OCI-M2 (cell line): ENCODE data around the gene RTTN.

Experiments
- DNase-seq: peaks from one replicate; lab custom pipeline; 2025; ENCODE audit not compliant: unreplicated experiment; lab: John Stamatoyannopoulos, UW

The RTTN gene

DNA sequence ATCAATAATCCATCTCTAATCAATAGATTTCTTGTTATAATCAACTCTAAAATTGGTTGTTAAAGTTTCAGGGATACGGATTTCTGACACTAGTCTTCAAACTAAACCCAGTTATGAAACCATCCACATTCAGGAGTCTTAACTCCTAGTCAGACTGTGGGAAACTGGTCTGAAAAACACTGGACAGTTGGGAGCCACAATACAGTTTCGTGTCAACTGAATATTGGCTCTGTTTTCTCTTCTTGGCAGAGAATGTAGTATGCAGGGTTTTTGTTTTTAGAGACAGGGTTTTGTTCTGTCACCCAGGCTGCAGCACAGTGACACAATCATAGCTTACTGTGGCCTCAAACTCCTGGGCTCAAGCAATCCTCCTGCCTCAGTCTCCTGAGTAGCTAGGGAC is 123.1 kb downstream of the RTTN start:
- no peak for DNase-seq

DNA sequence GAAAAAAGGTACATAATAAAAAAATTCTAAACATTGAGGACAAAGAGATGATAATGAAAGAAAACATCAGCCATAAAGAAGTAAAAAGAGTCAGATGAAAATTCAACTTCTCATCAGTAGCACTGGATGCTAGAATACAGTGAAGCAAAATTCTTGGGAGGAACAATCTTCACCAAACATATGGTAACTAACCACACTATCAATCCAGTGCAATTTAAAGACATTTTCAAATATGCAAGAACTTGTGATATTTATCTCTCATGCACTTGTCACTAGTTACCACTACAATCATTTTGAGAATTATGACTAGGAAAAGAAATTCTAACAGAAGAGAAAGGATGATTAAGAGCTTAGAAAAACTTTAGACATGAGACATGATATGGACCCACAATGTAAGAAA is 127.4 kb downstream of the RTTN start:
- no peak for DNase-seq

DNA sequence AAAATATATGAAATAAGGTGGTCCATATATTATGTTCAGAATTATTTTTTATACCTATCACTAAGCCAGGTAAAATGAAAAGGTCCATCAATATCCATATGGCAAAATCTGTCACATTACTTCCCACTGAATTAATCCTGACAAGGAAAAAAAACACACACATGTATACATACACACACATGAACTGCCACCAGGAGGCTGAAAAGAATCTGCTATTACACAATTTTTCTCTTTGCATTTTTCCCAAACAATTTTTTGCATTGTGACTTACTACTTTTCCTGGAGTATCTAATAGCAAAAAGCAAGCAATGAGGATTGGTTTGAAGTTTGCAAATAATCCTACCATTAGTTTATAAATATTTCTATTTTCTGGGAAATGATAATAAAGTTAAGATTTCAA is 129.6 kb downstream of the RTTN start:
- no peak for DNase-seq

DNA sequence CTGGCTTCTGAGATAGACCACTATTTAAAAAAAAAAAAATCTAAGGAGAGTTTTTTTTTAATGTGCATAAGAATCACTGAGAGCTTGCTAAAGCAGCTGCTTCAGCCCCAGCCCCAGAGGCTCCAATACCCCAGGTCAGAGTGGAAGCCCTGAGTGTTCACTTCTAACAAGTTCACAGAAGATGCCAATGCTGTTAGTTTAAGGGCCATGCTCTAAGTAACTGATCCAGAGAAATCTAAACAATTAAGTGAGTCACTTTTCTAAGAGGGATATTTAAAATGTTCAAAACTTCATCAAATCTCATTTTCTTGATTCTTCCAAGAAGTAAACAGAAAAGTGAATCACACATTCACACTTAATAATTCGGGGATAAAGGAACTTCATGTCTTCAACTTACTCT is 131.4 kb downstream of the RTTN start:
- DNase-seq, result no peak

DNA sequence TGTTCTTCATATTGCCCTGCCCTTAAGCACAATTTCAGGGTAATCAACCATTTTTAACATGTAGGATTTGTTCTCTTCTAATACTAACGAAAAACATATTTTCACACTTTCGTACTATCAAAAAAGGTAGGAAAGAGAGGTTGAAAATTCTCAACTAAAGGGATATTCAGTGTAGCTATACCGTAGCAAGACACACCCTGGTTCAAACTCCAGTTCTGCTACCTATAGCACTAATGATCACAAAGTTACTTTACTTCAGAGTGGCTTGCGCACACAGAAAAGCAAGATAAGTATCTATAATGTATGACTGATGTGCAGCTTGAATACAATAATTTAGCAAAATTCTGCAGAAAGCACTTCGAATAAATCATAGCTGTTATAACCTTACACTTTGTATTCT is 132.1 kb downstream of the RTTN start:
- no peak for DNase-seq

DNA sequence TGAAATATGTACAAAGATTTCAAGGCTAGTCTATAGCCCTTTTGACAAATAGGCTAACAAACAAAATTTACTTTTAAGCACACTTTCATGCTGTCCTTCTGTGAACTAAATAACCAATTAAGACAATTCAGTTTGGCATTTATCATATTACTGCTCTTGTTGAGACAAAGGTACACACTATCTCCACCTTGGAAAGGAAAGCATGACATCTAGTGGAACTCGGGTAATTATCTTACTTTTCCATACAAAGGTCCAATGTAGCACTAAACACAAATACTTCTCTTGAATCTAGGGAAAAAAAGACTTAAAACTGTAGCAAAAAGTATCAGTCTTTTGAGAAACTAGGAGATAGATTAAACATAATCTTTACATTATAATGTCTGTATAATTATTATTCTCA is 132.8 kb downstream of the RTTN start:
- no peak for DNase-seq

DNA sequence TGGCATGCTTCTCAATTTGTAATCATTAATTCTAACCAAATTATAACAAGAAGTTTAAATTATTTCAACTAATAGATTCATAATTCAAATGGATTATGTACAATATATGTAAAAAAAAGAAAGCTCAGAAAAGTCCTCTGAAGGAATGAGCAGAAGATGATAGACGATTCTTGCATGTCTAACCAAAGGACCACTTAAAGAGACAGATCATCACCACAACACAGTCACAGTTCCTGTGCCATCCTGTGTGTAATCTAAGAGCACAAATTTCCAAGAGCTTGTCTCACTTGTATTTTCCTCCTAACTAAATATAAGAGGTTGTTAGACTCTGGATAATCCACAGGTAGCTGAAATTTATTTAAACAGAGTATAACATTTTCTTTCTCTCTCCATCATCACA is 135.5 kb downstream of the RTTN start:
- DNase-seq, result no peak

DNA sequence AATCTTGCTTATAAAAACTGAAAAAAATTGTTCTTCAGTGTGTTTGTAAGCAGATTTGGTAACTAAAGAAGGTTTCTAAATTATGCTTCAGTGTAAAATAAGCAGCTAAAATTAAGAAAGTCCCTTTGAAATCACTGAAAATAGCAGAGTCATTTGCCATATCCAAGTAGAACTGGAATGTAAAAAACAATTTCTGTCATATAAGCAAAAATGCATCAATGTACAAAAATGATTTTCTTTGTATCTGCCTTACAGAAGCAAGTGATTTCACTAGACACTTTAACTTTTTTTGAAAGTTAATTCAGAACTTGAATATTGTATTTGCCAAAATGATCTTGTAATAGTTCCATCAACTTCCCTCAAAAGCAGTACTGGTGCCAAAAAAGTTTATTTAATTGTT is 136.1 kb downstream of the RTTN start:
- DNase-seq, result no peak

DNA sequence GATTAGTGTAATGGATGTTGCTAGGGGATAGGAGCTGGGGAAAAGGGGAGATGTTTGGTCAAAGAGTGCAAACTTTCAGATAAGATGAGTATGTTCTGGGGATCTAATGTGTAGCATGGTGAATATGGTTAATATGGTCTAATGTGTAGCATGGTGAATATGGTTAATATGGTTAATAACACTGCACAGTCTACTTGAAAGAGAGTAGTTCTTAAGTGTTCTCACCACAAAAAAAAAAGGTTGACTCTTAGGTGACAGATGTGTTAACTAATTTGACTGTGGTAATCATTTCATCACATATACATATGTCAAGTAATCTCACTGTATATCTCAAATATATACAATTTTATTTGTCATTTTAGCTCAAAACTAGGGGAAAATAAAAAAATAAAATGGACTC is 136.5 kb downstream of the RTTN start:
- no peak for DNase-seq

DNA sequence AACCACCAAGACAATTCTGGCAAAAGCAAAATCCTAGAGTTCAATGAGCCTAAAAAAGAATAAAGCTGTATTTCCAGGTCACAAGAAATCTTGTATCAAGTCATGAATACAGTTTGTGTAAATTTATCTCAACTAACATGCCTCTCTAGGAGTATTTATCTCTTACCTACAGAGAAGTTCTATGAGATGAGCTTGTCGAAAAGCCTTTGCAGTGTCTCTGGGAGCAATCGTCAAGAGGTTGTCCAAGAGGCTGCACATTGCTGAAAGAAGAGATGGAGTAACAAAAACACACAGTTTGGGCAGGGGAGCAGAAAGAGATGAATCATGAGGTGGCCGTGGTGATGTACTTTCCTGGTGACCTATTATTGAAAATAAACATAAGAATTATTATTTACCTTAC is 145.8 kb downstream of the RTTN start:
- DNase-seq, result no peak

DNA sequence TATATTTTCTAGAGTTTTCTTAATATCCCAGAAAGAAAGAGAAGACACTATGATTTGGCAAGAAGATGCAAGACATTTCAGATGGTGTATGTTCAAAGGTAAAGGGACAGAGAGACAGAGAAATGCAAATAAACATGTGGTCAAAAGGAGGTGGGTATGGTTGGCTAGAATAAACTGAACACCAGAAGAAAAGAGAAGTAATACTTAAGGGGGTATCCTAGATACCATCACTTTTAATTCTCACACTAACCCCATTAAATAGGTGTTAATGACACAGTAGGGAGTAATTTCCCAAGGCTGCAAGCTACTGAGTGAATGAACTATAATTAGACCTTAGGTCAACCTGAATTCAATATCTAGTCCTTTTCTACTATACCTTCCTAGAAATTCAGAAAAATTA is 146.6 kb downstream of the RTTN start:
- no peak for DNase-seq

DNA sequence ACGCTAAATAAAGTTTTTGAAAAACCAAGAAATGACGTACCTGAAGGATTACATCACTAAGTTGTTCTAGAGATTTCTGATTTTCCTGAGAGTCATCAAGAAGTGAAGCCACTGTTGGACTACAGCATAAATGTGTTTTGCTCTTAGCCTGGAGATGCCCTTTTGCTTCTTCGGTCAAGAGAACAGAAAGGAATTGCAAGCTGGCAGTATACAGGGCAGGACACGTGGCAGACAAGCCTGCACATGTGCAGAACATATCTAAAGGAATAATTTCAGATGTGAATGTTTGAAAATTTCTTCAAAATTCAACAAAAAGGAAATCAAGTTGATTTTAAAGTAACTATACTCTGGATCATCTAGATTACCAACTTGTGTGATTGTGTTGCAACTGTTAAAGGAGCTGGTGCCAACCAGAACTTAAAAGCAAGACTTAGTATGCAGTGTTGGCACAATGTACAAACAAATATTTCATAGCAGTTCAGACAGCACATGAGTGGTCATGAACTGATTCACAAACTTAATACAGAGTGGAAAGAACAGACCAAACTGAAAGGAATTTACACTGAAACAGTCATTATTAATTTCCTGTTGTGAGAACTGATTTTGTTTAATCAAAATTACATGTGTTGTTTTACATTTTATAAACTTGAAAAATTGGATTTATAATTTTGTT is 157.4 kb downstream of the RTTN start:
- DNase-seq, result no peak

DNA sequence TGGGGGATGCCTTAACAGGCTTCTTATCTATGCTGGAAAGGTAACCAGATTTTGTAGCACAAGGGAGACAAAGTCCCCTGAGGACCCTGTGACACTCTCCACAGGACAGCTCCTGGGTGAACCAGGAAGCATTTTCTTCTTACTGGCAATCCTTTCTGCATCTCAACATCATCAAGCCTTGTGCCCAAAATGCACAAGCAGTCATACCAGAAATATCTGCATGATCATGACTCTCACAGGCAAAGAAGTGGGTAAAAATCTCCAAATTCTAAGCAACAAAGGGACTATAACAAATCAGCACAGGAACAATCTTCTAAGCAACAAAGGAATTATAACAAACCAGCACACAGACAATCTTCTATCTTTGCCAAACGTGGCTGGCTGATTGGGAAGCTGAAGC is 158.7 kb downstream of the RTTN start:
- no peak for DNase-seq

DNA sequence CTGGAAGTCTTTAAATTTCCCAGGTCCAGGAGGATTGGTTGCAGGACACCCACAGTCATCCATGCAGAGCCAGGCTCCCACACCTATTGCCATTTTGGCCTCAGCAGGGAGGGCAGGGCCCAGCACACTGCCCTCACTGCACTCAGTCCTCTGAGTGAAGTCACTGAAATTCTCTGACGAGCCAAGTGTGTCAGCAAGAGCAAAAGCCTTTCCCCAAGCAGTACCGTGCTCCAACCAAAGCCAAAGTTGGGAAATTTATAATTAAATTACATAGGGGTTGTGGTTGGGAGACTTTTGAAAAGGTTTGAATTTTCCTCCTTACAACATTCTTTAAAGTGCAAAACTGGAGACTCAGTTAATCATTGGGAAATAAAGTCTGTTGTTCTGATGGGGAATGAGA is 159.3 kb downstream of the RTTN start:
- DNase-seq, result no peak

DNA sequence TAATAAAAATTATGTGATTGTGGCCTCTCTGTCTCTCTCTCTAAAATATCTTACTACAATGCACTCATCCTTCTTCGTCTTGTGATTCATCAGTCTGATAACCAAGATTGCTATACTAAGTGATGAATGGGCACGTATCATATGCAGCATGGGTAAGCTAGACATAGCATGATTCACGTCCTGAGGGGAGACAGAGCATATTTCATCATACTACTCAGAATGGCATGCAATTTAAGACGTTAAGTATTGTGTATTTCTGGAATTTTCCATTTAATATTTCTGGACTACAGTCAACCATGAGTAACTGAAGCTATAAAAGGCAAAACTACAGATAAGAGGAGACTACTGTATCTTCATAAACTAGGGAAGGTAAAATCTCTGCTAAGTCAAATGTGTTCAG is 160.9 kb downstream of the RTTN start:
- DNase-seq, result no peak

DNA sequence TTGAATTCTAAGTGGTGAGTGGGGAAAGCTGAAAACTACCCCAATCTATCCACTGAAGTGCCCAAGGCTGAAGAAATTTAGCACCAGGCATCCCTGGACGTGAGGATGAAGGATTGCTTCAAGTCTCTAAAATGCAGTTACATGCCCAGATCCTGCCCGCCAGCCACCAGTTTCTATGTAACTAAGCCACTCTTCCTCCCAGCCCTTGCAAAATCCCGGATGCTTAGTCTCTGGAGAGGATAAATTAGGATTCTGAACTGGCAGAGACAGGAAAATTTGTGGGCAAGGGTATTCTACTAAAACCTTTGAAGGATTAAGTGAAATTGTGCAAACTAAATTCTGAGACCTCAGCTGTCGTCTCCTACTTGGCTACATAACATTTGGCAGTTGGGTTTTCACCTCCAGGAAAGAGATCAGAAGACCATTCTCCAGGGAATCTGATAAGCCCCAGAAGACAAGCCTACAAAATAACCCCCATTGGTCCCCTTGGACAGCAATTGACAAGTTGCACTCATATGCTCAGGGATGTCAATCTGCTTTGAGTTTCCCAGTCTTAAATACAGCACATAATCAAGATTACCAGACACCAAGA is 163.9 kb downstream of the RTTN start:
- DNase-seq, result no peak

DNA sequence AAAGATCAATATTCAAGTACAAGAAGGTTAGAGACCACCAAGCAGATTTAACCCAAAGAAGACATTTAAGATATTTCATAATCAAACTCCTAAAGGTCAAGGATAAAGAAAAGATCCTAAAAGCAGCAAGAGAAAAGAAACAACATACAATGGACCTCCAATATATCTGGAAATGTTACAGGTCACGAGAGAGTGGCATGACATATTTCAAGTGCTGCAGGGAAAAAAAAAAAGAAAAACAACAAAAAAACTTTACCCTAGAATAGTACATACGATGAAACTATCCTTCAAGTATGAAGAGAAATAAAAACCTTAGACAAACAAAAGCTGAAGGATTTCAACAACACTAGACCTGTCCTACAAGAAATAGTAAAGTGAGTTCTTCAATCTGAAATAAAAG is 166.3 kb downstream of the RTTN start:
- DNase-seq, result no peak

DNA sequence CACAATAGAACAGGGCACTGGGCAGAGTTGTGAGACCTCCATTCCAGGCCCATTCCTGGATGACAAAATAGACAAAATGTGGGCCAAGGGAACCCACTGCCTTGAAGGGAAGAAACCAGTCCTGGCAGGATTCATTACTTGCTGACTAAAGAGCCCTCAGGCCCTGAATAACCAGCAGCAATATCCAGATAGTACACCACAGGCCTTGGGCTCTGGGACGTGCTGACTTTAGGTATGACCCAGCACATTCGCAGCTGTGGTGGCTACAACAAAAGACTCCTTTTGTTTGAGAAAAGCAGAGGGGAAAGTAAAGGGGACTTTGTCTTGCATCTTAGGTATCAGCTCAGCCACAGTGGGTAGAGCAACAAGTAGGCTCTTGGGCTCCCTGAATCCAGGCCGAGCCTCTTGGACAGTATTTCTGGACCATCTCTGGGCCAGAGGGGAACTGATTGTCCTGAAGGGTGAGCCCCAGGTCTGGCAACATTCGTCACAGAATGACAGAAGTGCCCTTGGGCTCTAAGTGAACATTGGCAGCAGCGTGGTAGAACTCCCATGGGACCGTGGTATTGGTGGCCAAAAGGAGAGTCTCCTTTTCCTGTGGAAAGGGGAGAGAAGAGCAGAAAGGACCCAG is 167.9 kb downstream of the RTTN start:
- no peak for DNase-seq

DNA sequence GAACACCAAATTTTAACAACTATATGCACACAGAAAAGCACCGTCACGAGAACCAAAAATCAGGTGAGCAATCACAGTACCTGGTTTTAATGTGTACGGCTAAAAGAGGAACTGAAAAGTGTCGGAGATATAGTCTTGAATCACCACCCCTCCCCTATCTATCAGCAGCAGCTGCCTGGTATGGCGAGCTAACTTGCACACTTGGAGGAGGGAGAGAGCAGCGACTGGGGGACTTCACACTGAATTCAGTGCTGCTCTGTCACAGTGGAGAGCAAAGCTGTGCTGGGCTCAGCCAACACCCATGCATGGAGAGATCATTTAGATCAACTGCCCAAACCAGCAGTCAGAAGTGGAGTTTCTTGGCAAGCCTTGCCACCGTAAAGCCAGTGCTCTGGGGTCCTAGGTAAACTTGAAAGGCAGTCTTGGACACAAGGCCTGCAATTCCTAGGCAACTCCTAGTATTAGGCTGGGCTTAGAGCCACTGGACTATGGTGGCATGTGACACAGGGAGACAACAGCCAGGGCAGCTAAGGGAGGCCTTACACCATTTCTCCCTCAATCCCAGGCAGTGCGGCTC is 168.6 kb downstream of the RTTN start:
- no peak for DNase-seq

DNA sequence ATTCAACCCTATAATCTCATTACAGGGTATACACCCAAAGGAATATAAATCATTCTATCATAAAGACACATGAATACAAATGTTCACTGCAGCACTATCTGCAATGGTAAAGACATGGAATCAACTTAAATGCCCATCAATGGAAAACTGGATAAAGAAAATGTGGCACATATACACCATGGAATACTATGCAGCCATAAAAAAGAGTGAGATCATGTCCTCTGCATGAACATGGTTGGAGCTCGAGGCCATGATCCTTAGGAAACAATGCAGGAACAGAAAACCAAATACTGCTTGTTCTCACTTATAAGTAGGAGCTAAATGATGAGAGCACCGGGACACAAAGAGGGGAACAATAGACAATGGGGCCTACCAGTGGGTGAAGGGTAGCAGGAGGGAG is 169.3 kb downstream of the RTTN start:
- DNase-seq, result no peak

DNA sequence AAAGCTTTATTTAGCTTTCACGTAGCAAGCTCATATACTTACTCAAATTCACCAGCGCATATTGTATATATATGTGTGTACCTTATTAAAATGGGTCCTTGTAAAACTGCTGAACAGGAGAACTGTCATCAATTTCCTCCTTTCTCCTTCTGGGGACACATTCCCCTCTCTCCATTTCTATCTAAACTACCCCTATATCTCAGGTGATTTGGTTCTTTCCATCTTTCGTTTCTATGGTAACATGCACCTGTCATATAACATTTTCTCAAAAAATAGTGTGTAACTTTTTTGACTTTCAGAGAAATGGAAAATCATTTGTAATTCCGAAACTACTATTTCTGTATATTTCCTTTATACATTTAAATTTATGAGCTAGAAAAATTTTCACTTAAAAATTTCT is 174.3 kb downstream of the RTTN start:
- DNase-seq, result no peak

DNA sequence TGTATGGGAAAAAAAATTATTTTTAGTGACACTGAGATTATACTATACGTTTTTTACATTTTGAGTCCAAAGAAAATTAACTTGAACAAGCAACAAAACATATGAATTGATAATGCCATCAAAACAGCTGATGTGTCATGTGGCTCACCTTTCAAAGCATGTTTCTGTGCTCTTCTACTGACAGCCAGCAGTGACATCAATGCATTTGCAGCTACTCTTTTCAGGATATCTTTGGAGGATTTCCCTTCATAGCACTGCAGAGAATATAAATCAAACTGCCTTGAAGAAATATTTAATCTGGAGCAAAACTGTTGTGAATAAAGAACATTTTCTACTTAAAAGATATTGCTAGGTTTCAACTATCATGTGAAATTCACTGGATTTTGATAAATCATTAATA is 174.8 kb downstream of the RTTN start:
- DNase-seq, result no peak

DNA sequence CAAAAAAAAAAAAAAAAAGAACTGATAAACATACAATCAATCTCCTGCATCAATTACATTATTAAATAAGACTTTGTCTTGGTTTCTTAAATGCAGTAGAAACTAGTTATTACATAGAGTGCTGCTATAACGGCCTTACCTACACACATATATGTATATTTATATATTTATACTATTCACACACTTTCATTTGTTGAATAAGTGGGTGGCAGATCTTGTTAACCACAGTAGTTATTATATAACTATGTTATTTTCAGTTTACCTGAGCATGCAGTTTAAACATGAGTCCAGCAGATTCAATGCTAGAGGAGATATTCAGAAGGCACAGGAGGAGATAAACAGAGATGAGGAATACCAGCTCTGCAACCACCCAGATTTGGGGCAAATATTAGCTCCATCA is 176.3 kb downstream of the RTTN start:
- DNase-seq, result no peak
